HepG2 (cell line): ENCODE results near the gene DUSP8. TPM values are rescaled to one million over a fixed set of nuclear protein-coding genes. Genes with fewer than 3 reads are reported as not detected.

Experiments
- ATAC-seq: fragments of 200-7000 bp; cut with Tn5 transposase; 3 replicates; pipeline ENCODE4 v1.9.1; 2020; ENCODE audit warnings: mild to moderate bottlenecking, moderate library complexity
- BruUV-seq: library from RNA; stranded (reverse); fragments of 400-500 nt; replicated peaks from 2 replicates; lab custom pipeline; 2021; lab: Mats Ljungman, UMichigan
- CTCF ChIA-PET: fragments of 300-600 bp; formaldehyde crosslinking; extraction: SDS; loops from one replicate; lab custom pipeline; 2021; ENCODE audit warnings: low total read pairs, inconsistent platforms, low intra/inter-chr PET ratio; lab: Yijun Ruan, JAX
- POLR2A ChIA-PET: fragments of 350-600 bp; sonication (Branson Sonifier 250); formaldehyde crosslinking; loops from one replicate; lab custom pipeline; 2020; ENCODE audit warnings: antibody characterized with exemption, inconsistent platforms; lab: Yijun Ruan, JAX
- DNase-seq: peaks from one replicate; pipeline ENCODE4 v3.0.0-alpha.2; 2015; ENCODE audit warnings: low spot score
- FAIRE-seq: peaks from 3 replicates; lab custom pipeline; 2011; peaks lifted over from hg19 to GRCh38; lab: Jason Lieb, UNC
- H2AFZ ChIP-seq: one replicate; pipeline ENCODE4 v1.6.1; 2011; ENCODE audit warnings: low read length, inconsistent platforms
- H3K27ac ChIP-seq: fragments of 300-600 bp; 3 replicates; pipeline ENCODE4 v1.8.0; 2011; ENCODE audit warnings: mixed run types, mild to moderate bottlenecking, mixed read lengths, low read length, inconsistent platforms; ENCODE audit not compliant: insufficient read depth; ENCODE audit errors: extremely low read length
- H3K27me3 ChIP-seq, 2 experiments: fragments of 200-600 bp in 1 of 2; 2 replicates in 1 of 2; 3 replicates in 1 of 2; pipeline versions ENCODE4 v1.6.0 to v1.8.0; 2011; ENCODE audit warnings: low read length in 2 of 2, mild to moderate bottlenecking in 2 of 2, moderate library complexity in 2 of 2, inconsistent platforms in 1 of 2; ENCODE audit not compliant: insufficient read depth in 2 of 2, control insufficient read depth in 1 of 2
- H3K36me3 ChIP-seq, 2 experiments: fragments of 200-600 bp in 1 of 2; replicated peaks in 1 of 2; 2 replicates in 1 of 2; 3 replicates in 1 of 2; pipeline versions ENCODE4 v1.5.1 to v1.8.0; 2011; ENCODE audit warnings: low read length in 2 of 2, inconsistent platforms in 1 of 2; ENCODE audit not compliant: insufficient read depth in 2 of 2, control insufficient read depth in 1 of 2
- H3K4me1 ChIP-seq: 2 replicates; pipeline ENCODE4 v1.5.1; 2012; ENCODE audit warnings: low read length, inconsistent platforms; ENCODE audit not compliant: insufficient read depth
- H3K4me2 ChIP-seq: 2 replicates; pipeline ENCODE4 v1.6.0; 2011; ENCODE audit warnings: low read depth, low read length, inconsistent platforms
- H3K4me3 ChIP-seq, 3 experiments: fragments of 200-600 bp in 1 of 3; sonication (generic), shearing (Covaris generic) in 1 of 3; replicated peaks in 1 of 3; 2 replicates each; pipeline ENCODE4 v1.5.1; 2011 to 2016; ENCODE audit warnings: low read length in 3 of 3, inconsistent platforms in 2 of 3, low read depth in 2 of 3, mild to moderate bottlenecking in 2 of 3, control low read depth in 1 of 3, mixed read lengths in 1 of 3; ENCODE audit not compliant: insufficient read depth in 1 of 3
- H3K79me2 ChIP-seq: one replicate; pipeline ENCODE4 v1.6.1; 2011; ENCODE audit warnings: low read length, inconsistent platforms; ENCODE audit not compliant: insufficient read depth
- H3K9ac ChIP-seq: 2 replicates; pipeline ENCODE4 v1.6.0; 2011; ENCODE audit warnings: mild to moderate bottlenecking, low read depth, low read length, inconsistent platforms; ENCODE audit not compliant: insufficient read depth
- H3K9me3 ChIP-seq: 2 replicates; pipeline ENCODE4 v1.5.1; 2012; ENCODE audit warnings: mild to moderate bottlenecking, low read length
- H4K20me1 ChIP-seq: 2 replicates; pipeline ENCODE4 v1.6.0; 2011; ENCODE audit warnings: inconsistent platforms, mild to moderate bottlenecking, low read length, moderate library complexity; ENCODE audit not compliant: insufficient read depth
- FOXA1 ChIP-seq, 2 experiments: fragments of 450-650 bp in 1 of 2; sonication (generic) in 1 of 2; formaldehyde crosslinking in 1 of 2; IDR thresholded peaks; 2 replicates each; pipeline versions ENCODE4 v1.4.0 to v1.6.1; 2016 to 2020; ENCODE audit warnings: missing genetic modification reagents in 1 of 2
- FOXA3 ChIP-seq: IDR thresholded peaks from 2 replicates; pipeline ENCODE4 v1.6.1; 2016; ENCODE audit warnings: missing genetic modification reagents, missing compliant biosample characterization
- HOXA3 ChIP-seq: sonication (generic); formaldehyde crosslinking; IDR thresholded peaks from 2 replicates; pipeline ENCODE4 v1.5.0; 2020; ENCODE audit warnings: missing genetic modification reagents
- SOX13 ChIP-seq, 3 experiments: fragments of 450-650 bp in 1 of 3; sonication (generic) in 1 of 3; formaldehyde crosslinking in 1 of 3; IDR thresholded peaks in 2 of 3; conservative IDR thresholded peaks in 1 of 3; 2 replicates each; pipeline versions ENCODE4 v1.5.0 to v1.6.1; 2016 to 2020; ENCODE audit warnings: antibody characterized with exemption in 1 of 3, mild to moderate bottlenecking in 1 of 3, missing compliant biosample characterization in 1 of 3, missing genetic modification reagents in 1 of 3, moderate library complexity in 1 of 3
- ZNF274 ChIP-seq: sonication (generic); formaldehyde crosslinking; IDR thresholded peaks from 2 replicates; pipeline ENCODE4 v1.5.1; 2020; ENCODE audit warnings: mild to moderate bottlenecking, missing genetic modification reagents
- ZNF354B ChIP-seq: sonication (generic); formaldehyde crosslinking; IDR thresholded peaks from 2 replicates; pipeline ENCODE4 v1.8.0; 2022; ENCODE audit warnings: mild to moderate bottlenecking, missing genetic modification reagents
- WGBS: methylation state at CpG from one replicate; pipeline ENCODE4 v1.1.6; 2017; ENCODE audit warnings: low lambda C conversion rate; 5-methylcytosine and 5-hydroxymethylcytosine counted together
- in situ Hi-C: cut with HindIII; loops from 2 replicates; pipeline ENCODE4 v1.10.0; 2017; ENCODE audit warnings: low pct_unique_long_range_greater_than_20kb; ENCODE audit not compliant: extremely low pct_ligation_motif_present
- intact Hi-C: fragments of 100-400 bp; cut with micrococcal nuclease; formaldehyde crosslinking; loops from one replicate; pipeline ENCODE4 v1.10.0; 2022; ENCODE audit not compliant: unreplicated experiment
- polyA plus RNA-seq, 8 experiments: library from polyadenylated mRNA; depleted of rRNA in 3 of 8; stranded (reverse) in 7 of 8; unstranded in 1 of 8; fragments of >200 nt; fragmentation: Illumina TruSeq in 4 of 8; extraction: Trizol in 4 of 8; gene quantifications; 2 replicates each; pipeline versions ENCODE4 v1.2.1 to v1.2.3, GENCODE V29; 2011 to 2016; ENCODE audit warnings: low read depth in 4 of 8, missing spikeins in 1 of 8, mixed read lengths in 1 of 8; ENCODE audit not compliant: insufficient read depth in 1 of 8
- total RNA-seq, 5 experiments: library from RNA; depleted of rRNA; stranded (reverse); fragments of >200 nt; fragmentation: Illumina TruSeq; extraction: Trizol; gene quantifications; 2 replicates each; pipeline ENCODE4 v1.2.3, GENCODE V29; 2016; ENCODE audit warnings: low read depth in 1 of 5
- TF ChIP-seq, protein P1 (sequence below): sonication (generic); formaldehyde crosslinking; IDR thresholded peaks from 2 replicates; pipeline ENCODE4 v1.5.1; 2020; ENCODE audit warnings: mild to moderate bottlenecking, missing genetic modification reagents, moderate library complexity
- TF ChIP-seq, protein P2 (sequence below): sonication (generic); formaldehyde crosslinking; IDR thresholded peaks from 2 replicates; pipeline ENCODE4 v1.4.0; 2020; ENCODE audit warnings: mild to moderate bottlenecking, missing genetic modification reagents

Gene DUSP8
- total and polyA plus RNA-seq, 2 of the 13 experiments (the other 11 are each of a cell fraction or from before 2014, with no cell fraction given) = 1.8 to 8.0 TPM

DNA sequence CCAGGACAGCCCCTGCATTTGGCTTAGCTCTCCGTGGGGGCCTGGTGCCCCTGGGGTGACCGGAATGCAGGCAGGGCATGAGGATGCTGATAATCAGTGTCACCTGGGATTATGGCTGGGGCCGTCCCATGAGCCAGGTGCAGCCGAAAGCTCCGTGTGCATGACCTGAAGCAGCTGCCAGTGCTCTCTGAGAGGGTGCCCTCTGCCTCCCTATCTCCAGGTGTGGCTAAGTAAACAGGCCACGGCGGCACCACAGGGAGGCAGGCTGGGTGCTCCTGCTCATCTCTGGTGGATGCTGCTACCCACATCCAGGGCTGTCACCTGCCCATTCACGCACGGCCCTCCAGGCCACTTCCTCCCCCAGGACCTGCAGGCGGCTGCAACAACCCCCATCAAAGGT lies 29.8 kb downstream of the DUSP8 start:
- FAIRE-seq (no peak), ATAC-seq (no peak), DNase-seq (no peak)
- no CpG with 5 or more reads among the region's 10 CpGs for WGBS
- Histone ChIP-seq H3K27me3 (peaks cover 35 to 75% of the 10 kb centered on the region in 2 experiments; a peak in 4 of 5 replicates), H3K79me2 (peaks cover 3% of the 10 kb centered on the region), H4K20me1 (no peaks in the 10 kb centered on the region), H3K4me1 (peaks cover 5% of the 10 kb centered on the region), H3K9ac (no peak overlapping the region), H3K4me3 (no peak overlapping the region), H3K36me3 (no peaks in the 10 kb centered on the region), H3K27ac (no peak overlapping the region), H3K4me2 (no peak overlapping the region), H2AFZ (no peak overlapping the region), H3K9me3 (no peaks in the 10 kb centered on the region)
- in situ Hi-C loops = no loop called here
- ChIA-PET POLR2A (interaction anchor here (1.1 kb wide), 1 partner anchor 11 kb away, joined by 3 read pairs; no protein-coding TSS in a partner anchor), CTCF (interaction anchor here (1.5 kb wide), 1 partner anchor 31 kb away, joined by 3 read pairs; no protein-coding TSS in a partner anchor)
- BruUV-seq = no TSS peak
- TF ChIP-seq ZNF354B (CRISPR knock-in tag) = no peak
- TF ChIP-seq HOXA3 (CRISPR knock-in tag) = no peak
- TF ChIP-seq FOXA1 (IDR thresholded peaks at IDR 0.05) = no peak
- peak; percentile 63 for TF ChIP-seq FOXA1 (CRISPR knock-in tag; IDR thresholded peaks at IDR 0.05)
- 0 out of 2 replicates have a peak, but pooled peaks have one; percentile 23 for TF ChIP-seq FOXA3
- intact Hi-C loops = no loop called here

DNA sequence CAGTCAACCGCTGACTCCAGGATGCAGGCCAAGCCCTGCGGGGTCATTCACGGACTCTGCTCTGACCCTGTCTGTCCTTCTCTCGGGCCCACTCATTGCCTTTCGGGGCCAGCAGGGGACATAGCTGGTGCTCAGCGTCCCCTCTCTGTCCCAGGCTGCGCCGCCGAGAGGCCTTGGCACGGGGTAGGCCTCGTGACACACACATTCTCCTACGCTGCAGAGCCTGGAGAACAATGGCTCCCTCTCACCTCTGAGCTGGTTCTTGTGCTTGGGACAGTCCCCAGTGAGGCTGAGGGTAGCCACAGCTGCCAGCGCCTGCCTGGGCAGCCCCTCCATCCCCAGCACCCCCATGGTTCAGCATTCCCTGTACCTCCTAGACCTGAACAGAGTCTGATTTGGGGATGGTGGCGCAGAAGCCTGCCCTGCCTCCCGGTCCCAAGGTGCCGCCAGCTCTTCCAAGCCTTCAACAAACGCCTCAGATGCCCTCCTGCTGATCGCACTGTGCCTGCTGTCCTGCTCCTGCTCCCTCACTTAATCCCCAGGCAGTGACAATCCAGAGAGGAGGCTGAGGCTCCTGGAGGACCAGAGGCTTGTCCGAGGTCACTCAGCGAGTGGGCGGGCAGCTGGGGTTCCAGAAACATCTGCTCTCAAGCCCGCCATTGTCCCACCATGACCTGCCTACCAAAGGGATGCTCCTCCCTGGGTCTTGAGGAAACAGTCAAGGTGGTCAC lies 30.4 kb downstream of the DUSP8 start:
- no peak overlapping the region for H2AFZ ChIP-seq
- CTCF ChIA-PET = interaction anchor here (1.5 kb wide), 1 partner anchor 32 kb away, joined by 3 read pairs; no protein-coding TSS in a partner anchor
- no peak for FAIRE-seq
- TF ChIP-seq, protein P1, sequence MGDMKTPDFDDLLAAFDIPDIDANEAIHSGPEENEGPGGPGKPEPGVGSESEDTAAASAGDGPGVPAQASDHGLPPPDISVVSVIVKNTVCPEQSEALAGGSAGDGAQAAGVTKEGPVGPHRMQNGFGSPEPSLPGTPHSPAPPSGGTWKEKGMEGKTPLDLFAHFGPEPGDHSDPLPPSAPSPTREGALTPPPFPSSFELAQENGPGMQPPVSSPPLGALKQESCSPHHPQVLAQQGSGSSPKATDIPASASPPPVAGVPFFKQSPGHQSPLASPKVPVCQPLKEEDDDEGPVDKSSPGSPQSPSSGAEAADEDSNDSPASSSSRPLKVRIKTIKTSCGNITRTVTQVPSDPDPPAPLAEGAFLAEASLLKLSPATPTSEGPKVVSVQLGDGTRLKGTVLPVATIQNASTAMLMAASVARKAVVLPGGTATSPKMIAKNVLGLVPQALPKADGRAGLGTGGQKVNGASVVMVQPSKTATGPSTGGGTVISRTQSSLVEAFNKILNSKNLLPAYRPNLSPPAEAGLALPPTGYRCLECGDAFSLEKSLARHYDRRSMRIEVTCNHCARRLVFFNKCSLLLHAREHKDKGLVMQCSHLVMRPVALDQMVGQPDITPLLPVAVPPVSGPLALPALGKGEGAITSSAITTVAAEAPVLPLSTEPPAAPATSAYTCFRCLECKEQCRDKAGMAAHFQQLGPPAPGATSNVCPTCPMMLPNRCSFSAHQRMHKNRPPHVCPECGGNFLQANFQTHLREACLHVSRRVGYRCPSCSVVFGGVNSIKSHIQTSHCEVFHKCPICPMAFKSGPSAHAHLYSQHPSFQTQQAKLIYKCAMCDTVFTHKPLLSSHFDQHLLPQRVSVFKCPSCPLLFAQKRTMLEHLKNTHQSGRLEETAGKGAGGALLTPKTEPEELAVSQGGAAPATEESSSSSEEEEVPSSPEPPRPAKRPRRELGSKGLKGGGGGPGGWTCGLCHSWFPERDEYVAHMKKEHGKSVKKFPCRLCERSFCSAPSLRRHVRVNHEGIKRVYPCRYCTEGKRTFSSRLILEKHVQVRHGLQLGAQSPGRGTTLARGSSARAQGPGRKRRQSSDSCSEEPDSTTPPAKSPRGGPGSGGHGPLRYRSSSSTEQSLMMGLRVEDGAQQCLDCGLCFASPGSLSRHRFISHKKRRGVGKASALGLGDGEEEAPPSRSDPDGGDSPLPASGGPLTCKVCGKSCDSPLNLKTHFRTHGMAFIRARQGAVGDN (CRISPR knock-in tag) = peak; percentile 59; the same call in 1 of the 2 replicates
- TF ChIP-seq ZNF274 (0 out of 2 replicates have a peak, but pooled peaks have one; percentile 29), SOX13 (IDR thresholded peaks at IDR 0.05) (no peak), SOX13 (CRISPR knock-in tag; conservative IDR thresholded peaks at IDR 0.05 in 1 of 2, IDR thresholded peaks at IDR 0.05 in 1 of 2) (peak in 1 of 2 experiments; percentile 77; a peak in 2 of 4 replicates)
- TF ChIP-seq, protein P2, sequence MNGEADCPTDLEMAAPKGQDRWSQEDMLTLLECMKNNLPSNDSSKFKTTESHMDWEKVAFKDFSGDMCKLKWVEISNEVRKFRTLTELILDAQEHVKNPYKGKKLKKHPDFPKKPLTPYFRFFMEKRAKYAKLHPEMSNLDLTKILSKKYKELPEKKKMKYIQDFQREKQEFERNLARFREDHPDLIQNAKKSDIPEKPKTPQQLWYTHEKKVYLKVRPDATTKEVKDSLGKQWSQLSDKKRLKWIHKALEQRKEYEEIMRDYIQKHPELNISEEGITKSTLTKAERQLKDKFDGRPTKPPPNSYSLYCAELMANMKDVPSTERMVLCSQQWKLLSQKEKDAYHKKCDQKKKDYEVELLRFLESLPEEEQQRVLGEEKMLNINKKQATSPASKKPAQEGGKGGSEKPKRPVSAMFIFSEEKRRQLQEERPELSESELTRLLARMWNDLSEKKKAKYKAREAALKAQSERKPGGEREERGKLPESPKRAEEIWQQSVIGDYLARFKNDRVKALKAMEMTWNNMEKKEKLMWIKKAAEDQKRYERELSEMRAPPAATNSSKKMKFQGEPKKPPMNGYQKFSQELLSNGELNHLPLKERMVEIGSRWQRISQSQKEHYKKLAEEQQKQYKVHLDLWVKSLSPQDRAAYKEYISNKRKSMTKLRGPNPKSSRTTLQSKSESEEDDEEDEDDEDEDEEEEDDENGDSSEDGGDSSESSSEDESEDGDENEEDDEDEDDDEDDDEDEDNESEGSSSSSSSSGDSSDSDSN (CRISPR knock-in tag) = peak; percentile 31; the same call in 1 of the 2 replicates

More for the DNA sequence above, 30.4 kb downstream of the DUSP8 start:
- in situ Hi-C loops (no loop called here), intact Hi-C loops (loop anchor here (2.0 kb wide), 1 partner anchor 33 kb away; no protein-coding TSS in a partner anchor)
- H3K27me3 ChIP-seq = peaks cover 33 to 69% of the 10 kb centered on the region in 2 experiments; a peak in 4 of 5 replicates
- POLR2A ChIA-PET = interaction anchor here (1.1 kb wide), 1 partner anchor 12 kb away, joined by 3 read pairs; no protein-coding TSS in a partner anchor
- no peaks in the 10 kb centered on the region for H3K36me3 ChIP-seq
- H3K4me1 ChIP-seq = peaks cover 5% of the 10 kb centered on the region; the same call in 1 of the 2 replicates
- H3K9ac ChIP-seq = no peak overlapping the region
- DNase-seq (peak; percentile 45), ATAC-seq (peak; percentile 86)
- no peak overlapping the region for H3K27ac ChIP-seq
- 64% methylated on average over 5 of the region's 22 CpGs for WGBS
- no TSS peak for BruUV-seq
- H3K4me3 ChIP-seq = peak overlapping the region in 1 of 3 experiments; percentile 0; a peak in 1 of 6 replicates
- H4K20me1 ChIP-seq = no peaks in the 10 kb centered on the region
- H3K9me3 ChIP-seq = no peaks in the 10 kb centered on the region
- peaks cover 6% of the 10 kb centered on the region for H3K79me2 ChIP-seq
- peak overlapping the region; percentile 33 for H3K4me2 ChIP-seq
